ENCODE measurements around the gene GUCY1A2.

- no peak for TF ChIP-seq EZH2 (IDR thresholded peaks at IDR 0.05; ENCODE audit: insufficient read depth, poor library complexity, severe bottlenecking)
- TF ChIP-seq EZH2phosphoT487 (IDR thresholded peaks at IDR 0.05; ENCODE audit: insufficient read depth, low read depth) = no peak
These were observed 58.5 kb downstream of the GUCY1A2 start for GRCh38 chr11:106959800-106960199.

Measured in GM23248 (cell line).